GM12874 (cell line): ENCODE measurements around the gene MAP7.

Experiments
- CTCF ChIP-seq: IDR thresholded peaks from 2 replicates; pipeline ENCODE4 v1.5.1; 2011; ENCODE audit warnings: low read depth, mild to moderate bottlenecking, control low read depth, low read length, moderate library complexity; ENCODE audit not compliant: insufficient read depth

MAP7 gene

GRCh38 chr6:136334853-136335252 lies 215.4 kb downstream of the MAP7 start:
- peak; percentile 27; the same call in 1 of the 2 replicates for TF ChIP-seq CTCF

- no peak for TF ChIP-seq CTCF
These were observed 215.8 kb downstream of the MAP7 start for GRCh38 chr6:136334465-136334846.

GRCh38 chr6:136333824-136334464 lies 216.3 kb downstream of the MAP7 start:
- TF ChIP-seq CTCF: no peak

GRCh38 chr6:136331461-136331860 lies 218.8 kb downstream of the MAP7 start:
- TF ChIP-seq CTCF: no peak

- no peak for TF ChIP-seq CTCF
These were observed 219.6 kb downstream of the MAP7 start for GRCh38 chr6:136330634-136331033.

- TF ChIP-seq CTCF: no peak
These were observed 224.1 kb downstream of the MAP7 start for GRCh38 chr6:136326038-136326553.

- TF ChIP-seq CTCF: no peak
These were observed 225.4 kb downstream of the MAP7 start for GRCh38 chr6:136324686-136325380.
